Panc1 (cell line): ENCODE data around the gene SLC34A3. TPM values are rescaled to one million over a fixed set of nuclear protein-coding genes. Genes with fewer than 3 reads are reported as not detected.
A peak's percentile ranks its signal among the peaks of the same experiment; 100 is the strongest.

Experiments used
- ATAC-seq: fragments of 200-7000 bp; cut with Tn5 transposase; 2 replicates; pipeline ENCODE4 v1.9.1; 2020; ENCODE audit warnings: mild to moderate bottlenecking, moderate library complexity
- BruUV-seq: library from RNA; stranded (reverse); fragments of 400-500 nt; replicated peaks from 2 replicates; lab custom pipeline; 2021; lab: Mats Ljungman, UMichigan
- CTCF ChIA-PET: fragments of 300-600 bp; sonication (Branson Sonifier 250); formaldehyde crosslinking; loops from one replicate; lab custom pipeline; 2022; ENCODE audit warnings: antibody characterized with exemption; lab: Charles Lee
- POLR2A ChIA-PET: fragments of 300-600 bp; sonication (Branson Sonifier 250); formaldehyde crosslinking; loops from one replicate; lab custom pipeline; 2022; ENCODE audit warnings: antibody characterized with exemption; lab: Charles Lee
- DNase-seq: peaks from one replicate; pipeline ENCODE4 v3.0.0-alpha.2; 2010; ENCODE audit warnings: low read depth, low spot score
- H3K27ac ChIP-seq: 2 replicates; pipeline ENCODE4 v1.5.1; 2011; ENCODE audit warnings: mild to moderate bottlenecking, low read length, inconsistent platforms
- H3K27me3 ChIP-seq: fragments of 200-500 bp; sonication (Bioruptor generic); 2 replicates; pipeline ENCODE4 v1.6.0; 2014; ENCODE audit warnings: low read length, inconsistent platforms; ENCODE audit not compliant: control insufficient read depth, insufficient read depth
- H3K36me3 ChIP-seq: fragments of 200-500 bp; sonication (Bioruptor generic); 2 replicates; pipeline ENCODE4 v1.5.1; 2014; ENCODE audit warnings: inconsistent platforms, mild to moderate bottlenecking, low read length, moderate library complexity; ENCODE audit not compliant: control insufficient read depth, insufficient read depth
- H3K4me1 ChIP-seq: 2 replicates; pipeline ENCODE4 v1.5.1; 2011; ENCODE audit warnings: inconsistent platforms, mild to moderate bottlenecking, low read length, moderate library complexity; ENCODE audit not compliant: control insufficient read depth, insufficient read depth
- H3K4me3 ChIP-seq, 2 experiments: 2 replicates each; pipeline ENCODE4 v1.5.1; 2011 to 2012; ENCODE audit warnings: low read depth in 2 of 2, low read length in 2 of 2, mild to moderate bottlenecking in 2 of 2, inconsistent platforms in 1 of 2, moderate library complexity in 1 of 2
- H3K9me3 ChIP-seq: fragments of 200-500 bp; sonication (Bioruptor generic); 2 replicates; pipeline ENCODE4 v1.5.1; 2014; ENCODE audit warnings: low read depth, mild to moderate bottlenecking, inconsistent platforms, low read length, moderate library complexity; ENCODE audit not compliant: control insufficient read depth, insufficient read depth
- POLR2AphosphoS5 ChIP-seq: IDR thresholded peaks from 2 replicates; pipeline ENCODE4 v1.6.1; 2012; ENCODE audit warnings: mild to moderate bottlenecking, low read depth, low read length, moderate library complexity
- SIN3A ChIP-seq: IDR thresholded peaks from 2 replicates; pipeline ENCODE4 v1.6.1; 2012; ENCODE audit warnings: low read depth, mild to moderate bottlenecking, low read length, moderate library complexity, borderline replicate concordance; ENCODE audit not compliant: insufficient read depth
- TCF7L2 ChIP-seq: IDR thresholded peaks from 2 replicates; pipeline ENCODE4 v1.6.1; 2011; ENCODE audit warnings: mild to moderate bottlenecking, low read depth, low read length, inconsistent platforms
- in situ Hi-C: cut with HindIII; loops from 2 replicates; pipeline ENCODE4 v1.10.0; 2016; ENCODE audit warnings: low sequenced_read_pairs, low pct_unique_long_range_greater_than_20kb
- intact Hi-C: fragments of 100-400 bp; cut with micrococcal nuclease; formaldehyde crosslinking; loops from one replicate; pipeline ENCODE4 v1.10.0; 2022; ENCODE audit not compliant: unreplicated experiment
- total RNA-seq: library from RNA; stranded (reverse); gene quantifications from one replicate; pipeline ENCODE4 v1.2.1, GENCODE V29; 2021; ENCODE audit not compliant: unreplicated experiment
- TF ChIP-seq, protein P1 (sequence below), 2 experiments: IDR thresholded peaks; 2 replicates each; pipeline ENCODE4 v1.6.1; 2011 to 2012; ENCODE audit warnings: low read depth in 2 of 2, control low read depth in 1 of 2, low read length in 1 of 2, mild to moderate bottlenecking in 1 of 2, moderate library complexity in 1 of 2; ENCODE audit not compliant: insufficient read depth in 1 of 2
- TF ChIP-seq, protein P2 (sequence below): fragments of 450-650 bp; IDR thresholded peaks from 2 replicates; pipeline ENCODE4 v1.5.1; 2017; ENCODE audit warnings: mild to moderate bottlenecking

Gene SLC34A3
- total RNA-seq, 1 experiment from 2014 or later = not detected

DNA sequence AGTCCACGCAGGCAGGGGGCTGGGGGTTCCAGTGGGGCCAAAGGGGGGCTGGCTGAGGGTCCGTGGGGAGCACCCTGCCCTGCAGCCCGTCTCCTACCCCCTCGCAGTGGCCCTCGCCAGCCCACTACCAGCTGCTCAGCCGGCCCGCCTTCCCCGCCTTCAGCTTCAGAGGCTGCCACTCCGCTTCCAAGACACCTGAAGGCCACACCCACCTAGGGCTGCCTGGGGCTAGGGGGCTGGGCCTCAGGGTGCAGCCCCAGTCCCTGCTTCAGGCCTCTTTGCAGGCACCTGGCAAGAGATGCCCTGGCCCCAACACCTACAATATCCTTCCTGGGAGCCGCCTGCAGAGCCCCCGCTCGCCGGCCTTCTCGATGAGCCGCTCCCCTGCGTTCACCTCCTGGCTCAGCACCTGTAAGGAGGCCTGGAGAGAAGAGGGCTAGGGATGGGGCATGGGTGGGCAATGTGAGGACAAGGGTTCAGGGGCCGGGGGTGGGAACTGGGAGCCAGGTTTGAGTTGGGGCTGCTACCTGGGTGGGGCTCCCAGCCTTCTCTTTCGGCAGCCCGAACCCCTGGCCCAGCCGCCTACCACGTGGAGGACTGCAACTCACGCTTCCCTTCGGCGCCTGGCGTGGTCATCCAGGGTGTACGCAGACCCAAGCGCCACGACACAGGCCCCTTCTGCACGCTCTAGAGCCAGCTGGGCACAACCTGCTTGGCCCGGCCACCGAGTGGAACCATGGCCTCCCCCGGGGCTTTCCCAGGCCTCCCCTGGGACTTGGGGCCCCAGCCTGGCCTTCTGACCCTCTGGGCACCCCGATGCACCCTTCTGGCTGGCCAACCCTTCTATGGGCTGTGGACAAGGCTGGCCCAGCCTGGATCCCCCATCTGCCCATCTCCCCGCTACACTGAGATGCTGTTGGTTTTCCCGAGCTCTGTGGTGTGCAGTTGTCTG, 22.1 kb downstream of the SLC34A3 start:
- CTCF ChIA-PET = no interaction called here
- intact Hi-C loops = no loop called here
- TF ChIP-seq TCF7L2 (no peak), SIN3A (no peak), POLR2AphosphoS5 (no peak)
- TF ChIP-seq, protein P1, sequence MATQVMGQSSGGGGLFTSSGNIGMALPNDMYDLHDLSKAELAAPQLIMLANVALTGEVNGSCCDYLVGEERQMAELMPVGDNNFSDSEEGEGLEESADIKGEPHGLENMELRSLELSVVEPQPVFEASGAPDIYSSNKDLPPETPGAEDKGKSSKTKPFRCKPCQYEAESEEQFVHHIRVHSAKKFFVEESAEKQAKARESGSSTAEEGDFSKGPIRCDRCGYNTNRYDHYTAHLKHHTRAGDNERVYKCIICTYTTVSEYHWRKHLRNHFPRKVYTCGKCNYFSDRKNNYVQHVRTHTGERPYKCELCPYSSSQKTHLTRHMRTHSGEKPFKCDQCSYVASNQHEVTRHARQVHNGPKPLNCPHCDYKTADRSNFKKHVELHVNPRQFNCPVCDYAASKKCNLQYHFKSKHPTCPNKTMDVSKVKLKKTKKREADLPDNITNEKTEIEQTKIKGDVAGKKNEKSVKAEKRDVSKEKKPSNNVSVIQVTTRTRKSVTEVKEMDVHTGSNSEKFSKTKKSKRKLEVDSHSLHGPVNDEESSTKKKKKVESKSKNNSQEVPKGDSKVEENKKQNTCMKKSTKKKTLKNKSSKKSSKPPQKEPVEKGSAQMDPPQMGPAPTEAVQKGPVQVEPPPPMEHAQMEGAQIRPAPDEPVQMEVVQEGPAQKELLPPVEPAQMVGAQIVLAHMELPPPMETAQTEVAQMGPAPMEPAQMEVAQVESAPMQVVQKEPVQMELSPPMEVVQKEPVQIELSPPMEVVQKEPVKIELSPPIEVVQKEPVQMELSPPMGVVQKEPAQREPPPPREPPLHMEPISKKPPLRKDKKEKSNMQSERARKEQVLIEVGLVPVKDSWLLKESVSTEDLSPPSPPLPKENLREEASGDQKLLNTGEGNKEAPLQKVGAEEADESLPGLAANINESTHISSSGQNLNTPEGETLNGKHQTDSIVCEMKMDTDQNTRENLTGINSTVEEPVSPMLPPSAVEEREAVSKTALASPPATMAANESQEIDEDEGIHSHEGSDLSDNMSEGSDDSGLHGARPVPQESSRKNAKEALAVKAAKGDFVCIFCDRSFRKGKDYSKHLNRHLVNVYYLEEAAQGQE (IDR thresholded peaks at IDR 0.05; ENCODE audit: insufficient read depth in 1 of 2, low read depth in 2 of 2, low read length in 1 of 2) = no peak
- TF ChIP-seq, protein P2, sequence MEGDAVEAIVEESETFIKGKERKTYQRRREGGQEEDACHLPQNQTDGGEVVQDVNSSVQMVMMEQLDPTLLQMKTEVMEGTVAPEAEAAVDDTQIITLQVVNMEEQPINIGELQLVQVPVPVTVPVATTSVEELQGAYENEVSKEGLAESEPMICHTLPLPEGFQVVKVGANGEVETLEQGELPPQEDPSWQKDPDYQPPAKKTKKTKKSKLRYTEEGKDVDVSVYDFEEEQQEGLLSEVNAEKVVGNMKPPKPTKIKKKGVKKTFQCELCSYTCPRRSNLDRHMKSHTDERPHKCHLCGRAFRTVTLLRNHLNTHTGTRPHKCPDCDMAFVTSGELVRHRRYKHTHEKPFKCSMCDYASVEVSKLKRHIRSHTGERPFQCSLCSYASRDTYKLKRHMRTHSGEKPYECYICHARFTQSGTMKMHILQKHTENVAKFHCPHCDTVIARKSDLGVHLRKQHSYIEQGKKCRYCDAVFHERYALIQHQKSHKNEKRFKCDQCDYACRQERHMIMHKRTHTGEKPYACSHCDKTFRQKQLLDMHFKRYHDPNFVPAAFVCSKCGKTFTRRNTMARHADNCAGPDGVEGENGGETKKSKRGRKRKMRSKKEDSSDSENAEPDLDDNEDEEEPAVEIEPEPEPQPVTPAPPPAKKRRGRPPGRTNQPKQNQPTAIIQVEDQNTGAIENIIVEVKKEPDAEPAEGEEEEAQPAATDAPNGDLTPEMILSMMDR = no peak
- no peaks in the 10 kb centered on the region; the same call in 1 of the 2 replicates for H3K36me3 ChIP-seq
- POLR2A ChIA-PET = interaction anchor here (1.6 kb wide), 1 partner anchor 10 kb away, joined by 4 read pairs; no protein-coding TSS in a partner anchor
- H3K9me3 ChIP-seq = no peaks in the 10 kb centered on the region
- no peak overlapping the region for H3K4me3 ChIP-seq
- DNase-seq (no peak), ATAC-seq (no peak)
- H3K27me3 ChIP-seq = no peaks in the 10 kb centered on the region
- in situ Hi-C loops = no loop called here
- no peak overlapping the region for H3K27ac ChIP-seq
- BruUV-seq = no TSS peak
- peaks cover 16% of the 10 kb centered on the region for H3K4me1 ChIP-seq

DNA sequence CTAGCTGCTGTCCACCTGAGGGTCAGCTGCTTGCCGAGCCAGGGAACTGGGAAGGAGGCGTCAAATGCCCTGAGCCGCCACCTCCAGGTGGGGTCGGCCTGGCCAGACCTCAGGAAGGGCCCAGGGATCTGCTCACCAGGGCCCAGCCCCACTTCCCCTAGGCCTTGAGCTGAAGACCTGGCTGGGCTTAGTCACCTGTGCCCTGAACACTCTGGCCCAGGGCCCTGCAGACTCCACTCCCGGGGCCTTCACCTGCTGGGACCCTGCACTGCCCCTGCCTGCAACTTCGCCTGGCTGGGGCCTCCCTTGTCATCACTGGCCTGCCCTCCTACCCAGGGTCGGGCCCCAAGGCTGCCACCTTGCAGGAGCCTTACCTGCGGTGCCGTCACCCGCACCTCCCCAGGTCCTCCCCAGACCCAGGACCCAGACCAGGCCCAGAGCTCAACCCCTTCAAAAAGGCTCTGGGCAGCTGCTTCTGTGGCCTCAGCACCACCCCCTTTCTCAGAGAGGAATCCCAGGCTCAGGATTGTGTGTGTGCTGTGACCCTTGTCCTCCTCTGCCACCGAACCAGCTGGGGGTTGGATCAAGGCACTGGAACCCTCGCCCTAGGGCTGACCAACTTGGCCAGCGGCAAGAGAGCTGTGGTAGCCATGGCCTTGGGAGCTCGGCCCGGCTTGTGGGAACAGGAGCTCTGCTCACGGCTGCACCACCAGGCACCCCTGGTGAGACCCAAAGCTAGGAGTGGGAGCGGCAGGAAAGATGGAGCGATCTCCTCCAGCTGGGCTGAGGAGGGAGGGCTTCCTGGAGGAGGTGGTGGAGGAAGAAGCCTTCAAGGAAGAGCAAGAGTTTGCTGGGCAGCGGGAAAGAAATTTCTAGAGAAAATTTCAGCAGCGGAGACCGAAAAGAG, 23.3 kb downstream of the SLC34A3 start:
- TF ChIP-seq POLR2AphosphoS5 = no peak
- no peak for TF ChIP-seq TCF7L2
- TF ChIP-seq SIN3A = no peak
- TF ChIP-seq, protein P1 (IDR thresholded peaks at IDR 0.05; ENCODE audit: insufficient read depth in 1 of 2, low read depth in 2 of 2, low read length in 1 of 2) = no peak
- TF ChIP-seq, protein P2 = no peak
- Histone ChIP-seq H3K4me3 (peak overlapping the region; percentile 58 to 72), H3K36me3 (no peaks in the 10 kb centered on the region; the same call in 1 of the 2 replicates), H3K27me3 (no peaks in the 10 kb centered on the region), H3K4me1 (peaks cover 16% of the 10 kb centered on the region), H3K27ac (peak overlapping the region; percentile 77), H3K9me3 (no peaks in the 10 kb centered on the region)
- intact Hi-C loops = no loop called here
- in situ Hi-C loops = no loop called here
- ATAC-seq (peak; percentile 14; the same call in 1 of the 2 replicates), DNase-seq (no peak)
- CTCF ChIA-PET = no interaction called here
- POLR2A ChIA-PET = interaction anchor here (0.6 to 1.6 kb wide), 3 partner anchors 11 to 97 kb away, joined by 4 to 17 read pairs (median 4); no protein-coding TSS in a partner anchor
- BruUV-seq = no TSS peak
